Vagina (tissue), 2 donors: ENCODE results near the gene COL23A1.

Experiments used
- CTCF ChIP-seq, 3 experiments: fragments of 450-650 bp in 2 of 3; fragments of 200-600 bp in 1 of 3; sonication (generic) in 1 of 3; IDR thresholded peaks; one replicate each; pipeline ENCODE4 v1.5.1; 2017 to 2019; ENCODE audit warnings: antibody characterized with exemption in 3 of 3, mild to moderate bottlenecking in 2 of 3, moderate library complexity in 2 of 3
- POLR2A ChIP-seq, 2 donors: fragments of 450-650 bp; IDR thresholded peaks; one replicate each; pipeline ENCODE4 v1.6.1; 2017; ENCODE audit warnings: antibody characterized with exemption in 2 of 2, mild to moderate bottlenecking in 2 of 2, moderate library complexity in 2 of 2

- no peak for TF ChIP-seq CTCF (IDR thresholded peaks at IDR 0.05)
- no peak for TF ChIP-seq POLR2A (IDR thresholded peaks at IDR 0.05)
Observed at GRCh38 chr5:178356431-178356872, 233.7 kb downstream of the COL23A1 start.
